Uterus (tissue), 4 donors: Measurements from ENCODE around the gene TOM1L1. TPM values are rescaled to one million over a fixed set of nuclear protein-coding genes. Genes with fewer than 3 reads are reported as not detected.

Experiments used
- DNase-seq, 2 donors: peaks; one replicate each; pipeline ENCODE4 v3.0.0-alpha.2; 2019 to 2020
- H3K27ac ChIP-seq, 2 donors: fragments of 200-600 bp; sonication (generic); 1 replicate in 1 of 2; 2 replicates in 1 of 2; pipeline ENCODE4 v1.5.1; 2016 to 2018
- H3K27me3 ChIP-seq, 2 donors: fragments of 200-600 bp; sonication (generic); one replicate each; pipeline ENCODE4 v1.5.1; 2018 to 2019; ENCODE audit warnings: control low read depth in 1 of 2
- H3K36me3 ChIP-seq, 2 donors: fragments of 200-600 bp; sonication (generic); one replicate each; pipeline ENCODE4 v1.5.1; 2019; ENCODE audit warnings: control low read depth in 1 of 2
- H3K4me1 ChIP-seq, 2 donors: fragments of 200-600 bp; sonication (generic); one replicate each; pipeline ENCODE4 v1.5.1; 2018 to 2019; ENCODE audit warnings: control low read depth in 1 of 2
- H3K4me3 ChIP-seq, 2 donors: fragments of 200-600 bp; sonication (generic); 1 replicate in 1 of 2; 2 replicates in 1 of 2; pipeline ENCODE4 v1.5.1; 2018 to 2019; ENCODE audit warnings: mild to moderate bottlenecking in 1 of 2
- H3K9me3 ChIP-seq, 2 donors: fragments of 200-600 bp; sonication (generic); one replicate each; pipeline ENCODE4 v1.5.1; 2019; ENCODE audit warnings: control low read depth in 1 of 2
- CTCF ChIP-seq, 4 experiments: fragments of 200-600 bp in 2 of 4; fragments of 450-650 bp in 2 of 4; sonication (generic) in 2 of 4; IDR thresholded peaks; one replicate each; pipeline ENCODE4 v1.5.1; 2016 to 2019; ENCODE audit warnings: antibody characterized with exemption in 4 of 4, mild to moderate bottlenecking in 2 of 4, moderate library complexity in 1 of 4
- POLR2A ChIP-seq, 2 donors: fragments of 450-650 bp; IDR thresholded peaks; one replicate each; pipeline ENCODE4 v1.6.1; 2016; ENCODE audit warnings: antibody characterized with exemption in 2 of 2, mild to moderate bottlenecking in 1 of 2, moderate library complexity in 1 of 2
- intact Hi-C: fragments of 100-400 bp; cut with DNase I; formaldehyde crosslinking; loops from one replicate; pipeline ENCODE4 v1.15.1; 2023; ENCODE audit warnings: low total_unique reads
- total RNA-seq, 4 donors: library from RNA; depleted of rRNA in 3 of 4; stranded (reverse); fragments of >200 nt in 3 of 4; gene quantifications; one replicate each; pipeline versions ENCODE4 v1.1.0 to v1.2.4, GENCODE V29; 2014 to 2023
- donor health status: DM: yes; HTN: yes; CAD: no.

Gene TOM1L1
- total RNA-seq, 4 donors from 2014 or later = 3.1 to 37.1 (median 20.9) TPM

- Histone ChIP-seq H3K9me3 (no peaks in the 10 kb centered on the region), H3K27ac (no peak overlapping the region), H3K4me1 (no peaks in the 10 kb centered on the region), H3K27me3 (no peaks in the 10 kb centered on the region), H3K36me3 (no peaks in the 10 kb centered on the region), H3K4me3 (no peak overlapping the region)
- intact Hi-C loops = no loop called here
- TF ChIP-seq CTCF (IDR thresholded peaks at IDR 0.05) (no peak), POLR2A (IDR thresholded peaks at IDR 0.05) (no peak)
- no peak for DNase-seq
Observed at GRCh38 chr17:54887787-54888186, 12.9 kb upstream of the TOM1L1 start.

- Histone ChIP-seq H3K4me3 (no peak overlapping the region), H3K36me3 (no peaks in the 10 kb centered on the region), H3K4me1 (no peaks in the 10 kb centered on the region), H3K27ac (no peak overlapping the region), H3K27me3 (no peaks in the 10 kb centered on the region), H3K9me3 (no peaks in the 10 kb centered on the region)
- no peak for DNase-seq
- TF ChIP-seq POLR2A (IDR thresholded peaks at IDR 0.05) (no peak), CTCF (IDR thresholded peaks at IDR 0.05) (no peak)
- intact Hi-C loops = no loop called here
Observed at GRCh38 chr17:54888254-54888653, 12.4 kb upstream of the TOM1L1 start.

GRCh38 chr17:54888981-54889380 lies 11.7 kb upstream of the TOM1L1 start:
- intact Hi-C loops = no loop called here
- Histone ChIP-seq H3K27me3 (no peaks in the 10 kb centered on the region), H3K36me3 (no peaks in the 10 kb centered on the region), H3K9me3 (no peaks in the 10 kb centered on the region), H3K4me3 (no peak overlapping the region), H3K27ac (no peak overlapping the region), H3K4me1 (no peaks in the 10 kb centered on the region)
- no peak for TF ChIP-seq CTCF (IDR thresholded peaks at IDR 0.05)
- no peak for TF ChIP-seq POLR2A (IDR thresholded peaks at IDR 0.05)
- no peak for DNase-seq

- no peaks in the 10 kb centered on the region for H3K9me3 ChIP-seq
- H3K27ac ChIP-seq = no peak overlapping the region
- TF ChIP-seq POLR2A (IDR thresholded peaks at IDR 0.05) (no peak), CTCF (IDR thresholded peaks at IDR 0.05) (peak in 1 of 4 experiments; percentile 4)
- no peaks in the 10 kb centered on the region for H3K27me3 ChIP-seq
- intact Hi-C loops = no loop called here
- DNase-seq = no peak
- no peaks in the 10 kb centered on the region for H3K36me3 ChIP-seq
- H3K4me3 ChIP-seq = no peak overlapping the region
- H3K4me1 ChIP-seq = no peaks in the 10 kb centered on the region
Observed at GRCh38 chr17:54891176-54891821, 9.4 kb upstream of the TOM1L1 start.

- TF ChIP-seq POLR2A (IDR thresholded peaks at IDR 0.05) = no peak
- TF ChIP-seq CTCF (IDR thresholded peaks at IDR 0.05) = no peak
- no peaks in the 10 kb centered on the region for H3K9me3 ChIP-seq
- H3K27ac ChIP-seq = no peak overlapping the region
- H3K4me1 ChIP-seq = no peaks in the 10 kb centered on the region
- intact Hi-C loops = no loop called here
- no peak overlapping the region for H3K4me3 ChIP-seq
- H3K36me3 ChIP-seq = no peaks in the 10 kb centered on the region
- DNase-seq = no peak
- no peaks in the 10 kb centered on the region for H3K27me3 ChIP-seq
Observed at GRCh38 chr17:54892360-54892759, 8.3 kb upstream of the TOM1L1 start.
